MM.1S (cell line): ENCODE results near the gene PRMT7.

Experiments used
- CTCF ChIP-seq: fragments of 300-600 bp; sonication (generic); IDR thresholded peaks from 2 replicates; pipeline ENCODE4 v1.5.1; 2016; ENCODE audit warnings: antibody characterized with exemption, low read length, mixed read lengths
- EZH2 ChIP-seq: fragments of 300-600 bp; sonication (generic); optimal IDR thresholded peaks from 2 replicates; pipeline ENCODE3; 2017; ENCODE audit warnings: low read depth, mild to moderate bottlenecking, antibody characterized with exemption, low read length, mixed read lengths
- EZH2phosphoT487 ChIP-seq: fragments of 300-600 bp; sonication (generic); IDR thresholded peaks from 2 replicates; pipeline ENCODE4 v1.6.1; 2018; ENCODE audit warnings: antibody characterized with exemption, low read length

DNA sequence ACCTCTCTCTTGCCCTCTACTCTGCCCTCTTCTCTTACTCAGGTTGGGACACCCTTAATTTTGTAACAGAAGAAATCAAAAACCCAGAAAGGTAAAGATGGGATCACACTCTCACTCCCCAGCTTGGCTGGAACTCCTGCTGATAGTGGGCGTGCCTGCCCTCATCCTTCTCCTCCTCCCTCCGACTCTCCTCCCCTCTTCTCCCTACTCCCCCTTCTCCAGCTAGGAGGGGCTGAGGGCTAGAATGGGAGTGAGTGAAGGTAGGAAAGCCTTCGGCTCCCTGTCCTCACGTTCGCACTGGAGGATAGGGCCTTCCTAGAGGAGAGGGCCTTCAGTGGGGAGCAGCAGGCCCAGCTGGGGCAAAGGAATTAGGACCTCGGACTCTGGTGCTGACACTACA is 20.4 kb upstream of the PRMT7 start:
- TF ChIP-seq CTCF (no peak), EZH2 (no peak), EZH2phosphoT487 (no peak)
